Measurements from ENCODE around the gene FAM149A. TPM values are rescaled to one million over a fixed set of nuclear protein-coding genes. Genes with fewer than 3 reads are reported as not detected.

The FAM149A gene
- 5.2 and 8.9 TPM in 2 replicates for total RNA-seq (2012; rRNA removed)

DNA sequence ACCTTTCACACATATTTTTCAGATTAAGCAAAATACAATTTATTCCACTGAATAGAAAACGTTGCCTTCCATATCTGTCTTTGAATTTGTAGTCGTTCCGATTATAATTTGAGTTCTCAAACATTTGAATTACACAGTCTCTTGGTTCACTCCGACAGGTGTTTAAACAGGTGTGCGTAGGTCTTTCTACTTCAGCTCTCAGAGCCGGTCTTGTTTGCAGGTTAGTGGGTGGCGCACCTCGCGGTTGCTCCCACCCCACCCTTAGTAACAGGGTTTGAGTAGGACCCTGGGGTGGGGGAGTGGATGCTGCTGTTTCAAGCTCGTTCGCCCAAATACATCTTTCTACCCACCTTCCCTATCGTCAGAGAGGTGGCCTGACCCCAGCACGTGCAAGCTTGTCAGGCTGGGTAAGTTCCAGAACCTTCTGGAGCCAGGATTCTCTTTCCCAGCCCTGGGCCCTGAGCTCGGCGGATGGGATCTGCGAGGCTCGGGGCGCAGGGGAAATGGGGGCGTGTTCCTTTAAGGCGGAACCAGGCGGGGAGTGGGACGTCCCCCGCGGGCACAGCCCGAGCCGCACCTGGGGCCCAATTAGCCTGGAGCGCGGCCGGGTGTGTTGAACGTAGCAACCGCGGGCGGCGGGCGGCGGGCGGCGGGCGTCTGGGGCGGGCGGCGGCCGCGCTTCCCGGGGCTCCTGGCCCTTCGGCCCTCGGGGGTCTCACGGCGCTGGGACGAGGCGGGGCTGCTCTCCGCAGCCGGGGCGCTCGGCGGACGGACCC, at the start of gene FAM149A:
Gene FAM149A (plus strand): TSS at position 591 of the 776 bp plus-strand sequence.
- Histone ChIP-seq H3K36me3 (ENCODE audit: insufficient read depth, low read length) (no peaks in the 10 kb centered on the region), H3K9ac (ENCODE audit: low read depth, low read length) (no peak within 1 kb of the TSS), H3K27me3 (ENCODE audit: control insufficient read depth, insufficient read depth, low read length) (peaks cover 66% of the 10 kb centered on the region), H3K4me2 (ENCODE audit: low read length) (peak within 1 kb of the TSS; percentile 77), H3K4me1 (ENCODE audit: control insufficient read depth, insufficient read depth, low read length) (peaks cover 9% of the 10 kb centered on the region), H3K9me3 (replicated peaks; ENCODE audit: low read length) (no peaks in the 10 kb centered on the region), H3K4me3 (ENCODE audit: low read length) (peak within 1 kb of the TSS; percentile 61)

GRCh38 chr4:186058253-186058979, 46.1 kb upstream of the FAM149A start:
- no peaks in the 10 kb centered on the region for H3K4me1 ChIP-seq (ENCODE audit: control insufficient read depth, insufficient read depth, low read length)
- no peaks in the 10 kb centered on the region for H3K9me3 ChIP-seq (replicated peaks; ENCODE audit: low read length)
- H3K9ac ChIP-seq (ENCODE audit: low read depth, low read length), result no peak overlapping the region
- H3K4me2 ChIP-seq (ENCODE audit: low read length), result no peak overlapping the region
- peaks cover 2% of the 10 kb centered on the region for H3K27me3 ChIP-seq (ENCODE audit: control insufficient read depth, insufficient read depth, low read length)
- no peak overlapping the region for H3K4me3 ChIP-seq (ENCODE audit: low read length)
- H3K36me3 ChIP-seq (ENCODE audit: insufficient read depth, low read length), result no peaks in the 10 kb centered on the region

GRCh38 chr4:186058980-186059316, 45.6 kb upstream of the FAM149A start:
- Histone ChIP-seq H3K4me3 (ENCODE audit: low read length) (no peak overlapping the region), H3K4me2 (ENCODE audit: low read length) (no peak overlapping the region), H3K9me3 (replicated peaks; ENCODE audit: low read length) (no peaks in the 10 kb centered on the region), H3K9ac (ENCODE audit: low read depth, low read length) (no peak overlapping the region), H3K27me3 (ENCODE audit: control insufficient read depth, insufficient read depth, low read length) (peaks cover 2% of the 10 kb centered on the region), H3K36me3 (ENCODE audit: insufficient read depth, low read length) (no peaks in the 10 kb centered on the region), H3K4me1 (ENCODE audit: control insufficient read depth, insufficient read depth, low read length) (no peaks in the 10 kb centered on the region)

GRCh38 chr4:186061921-186062320, 42.6 kb upstream of the FAM149A start:
- Histone ChIP-seq H3K4me1 (ENCODE audit: control insufficient read depth, insufficient read depth, low read length) (no peaks in the 10 kb centered on the region), H3K36me3 (ENCODE audit: insufficient read depth, low read length) (no peaks in the 10 kb centered on the region), H3K27me3 (ENCODE audit: control insufficient read depth, insufficient read depth, low read length) (peaks cover 2% of the 10 kb centered on the region), H3K9ac (ENCODE audit: low read depth, low read length) (no peak overlapping the region), H3K9me3 (replicated peaks; ENCODE audit: low read length) (no peaks in the 10 kb centered on the region), H3K4me3 (ENCODE audit: low read length) (no peak overlapping the region), H3K4me2 (ENCODE audit: low read length) (no peak overlapping the region)

GRCh38 chr4:186067757-186068385, 36.6 kb upstream of the FAM149A start:
- peak overlapping the region; percentile 89 for H3K4me2 ChIP-seq (ENCODE audit: low read length)
- H3K36me3 ChIP-seq (ENCODE audit: insufficient read depth, low read length), result no peaks in the 10 kb centered on the region
- H3K9ac ChIP-seq (ENCODE audit: low read depth, low read length), result peak overlapping the region; percentile 55
- no peaks in the 10 kb centered on the region for H3K27me3 ChIP-seq (ENCODE audit: control insufficient read depth, insufficient read depth, low read length)
- peaks cover 5% of the 10 kb centered on the region for H3K4me1 ChIP-seq (ENCODE audit: control insufficient read depth, insufficient read depth, low read length)
- H3K9me3 ChIP-seq (replicated peaks; ENCODE audit: low read length), result no peaks in the 10 kb centered on the region
- peak overlapping the region; percentile 73 for H3K4me3 ChIP-seq (ENCODE audit: low read length)

DNA sequence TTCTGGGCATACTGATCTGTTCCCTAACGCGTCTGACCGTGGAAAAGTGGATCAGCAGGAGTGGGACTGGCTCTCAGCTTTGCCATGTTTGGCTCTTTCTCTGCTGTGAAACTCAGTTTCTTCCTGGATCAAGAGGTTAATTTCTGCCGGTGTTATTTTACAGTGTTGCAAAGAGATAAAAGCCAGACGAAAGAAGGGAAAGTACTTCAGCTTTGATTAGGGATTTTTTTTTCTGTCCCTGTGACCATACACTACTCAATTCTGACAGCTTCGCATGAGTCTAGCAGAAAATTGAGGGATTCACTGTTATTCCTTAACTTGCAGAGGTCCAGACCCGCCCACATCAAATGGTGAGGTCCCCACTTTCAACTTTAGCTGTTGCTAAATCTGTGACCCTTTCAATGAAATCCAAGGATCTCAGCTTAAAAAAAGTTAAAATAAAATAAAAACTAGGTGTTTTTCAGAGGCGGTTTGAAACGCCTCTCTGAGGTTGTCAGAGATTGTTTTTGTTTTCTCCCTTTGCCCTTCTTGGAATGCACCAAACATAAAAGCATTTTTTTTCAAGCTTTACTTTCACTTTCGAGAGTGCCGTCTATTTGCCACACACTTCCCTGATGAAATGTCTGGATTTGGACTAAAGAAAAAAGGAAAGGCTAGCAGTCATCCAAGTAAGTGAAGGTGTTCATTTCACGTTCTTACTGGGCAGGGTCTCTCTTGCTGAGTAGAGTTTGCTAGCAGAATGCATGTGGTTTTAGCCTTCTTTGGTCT, 35.7 kb upstream of the FAM149A start, which contains the start of gene TLR3:
Gene TLR3 (plus strand): TSS at position 576 of the 768 bp plus-strand sequence. CDS start 7,464 bp downstream, outside the sequence.
- Histone ChIP-seq H3K4me3 (ENCODE audit: low read length) (peak within 1 kb of the TSS; percentile 73), H3K36me3 (ENCODE audit: insufficient read depth, low read length) (no peaks in the 10 kb centered on the region), H3K4me2 (ENCODE audit: low read length) (peak within 1 kb of the TSS; percentile 89), H3K27me3 (ENCODE audit: control insufficient read depth, insufficient read depth, low read length) (no peaks in the 10 kb centered on the region), H3K9ac (ENCODE audit: low read depth, low read length) (peak within 1 kb of the TSS; percentile 55), H3K9me3 (replicated peaks; ENCODE audit: low read length) (no peaks in the 10 kb centered on the region), H3K4me1 (ENCODE audit: control insufficient read depth, insufficient read depth, low read length) (peaks cover 5% of the 10 kb centered on the region)

- Histone ChIP-seq H3K4me1 (ENCODE audit: control insufficient read depth, insufficient read depth, low read length) (peaks cover 5% of the 10 kb centered on the region), H3K4me3 (ENCODE audit: low read length) (peak overlapping the region; percentile 73), H3K27me3 (ENCODE audit: control insufficient read depth, insufficient read depth, low read length) (no peaks in the 10 kb centered on the region), H3K9ac (ENCODE audit: low read depth, low read length) (no peak overlapping the region), H3K36me3 (ENCODE audit: insufficient read depth, low read length) (no peaks in the 10 kb centered on the region), H3K4me2 (ENCODE audit: low read length) (peak overlapping the region; percentile 89), H3K9me3 (replicated peaks; ENCODE audit: low read length) (no peaks in the 10 kb centered on the region)
Observed at GRCh38 chr4:186069729-186070128, 34.8 kb upstream of the FAM149A start.

- H3K4me2 ChIP-seq (ENCODE audit: low read length), result no peak overlapping the region
- no peak overlapping the region for H3K9ac ChIP-seq (ENCODE audit: low read depth, low read length)
- H3K9me3 ChIP-seq (replicated peaks; ENCODE audit: low read length), result no peaks in the 10 kb centered on the region
- peaks cover 5% of the 10 kb centered on the region for H3K4me1 ChIP-seq (ENCODE audit: control insufficient read depth, insufficient read depth, low read length)
- H3K4me3 ChIP-seq (ENCODE audit: low read length), result no peak overlapping the region
- no peaks in the 10 kb centered on the region for H3K27me3 ChIP-seq (ENCODE audit: control insufficient read depth, insufficient read depth, low read length)
- no peaks in the 10 kb centered on the region for H3K36me3 ChIP-seq (ENCODE audit: insufficient read depth, low read length)
Observed at GRCh38 chr4:186072516-186072915, 32.0 kb upstream of the FAM149A start.

GRCh38 chr4:186074189-186074588, 30.3 kb upstream of the FAM149A start:
- Histone ChIP-seq H3K9me3 (replicated peaks; ENCODE audit: low read length) (no peaks in the 10 kb centered on the region), H3K27me3 (ENCODE audit: control insufficient read depth, insufficient read depth, low read length) (peaks cover 3% of the 10 kb centered on the region), H3K4me3 (ENCODE audit: low read length) (no peak overlapping the region), H3K9ac (ENCODE audit: low read depth, low read length) (no peak overlapping the region), H3K36me3 (ENCODE audit: insufficient read depth, low read length) (no peaks in the 10 kb centered on the region), H3K4me1 (ENCODE audit: control insufficient read depth, insufficient read depth, low read length) (no peaks in the 10 kb centered on the region), H3K4me2 (ENCODE audit: low read length) (no peak overlapping the region)

- H3K27me3 ChIP-seq (ENCODE audit: control insufficient read depth, insufficient read depth, low read length), result peaks cover 5% of the 10 kb centered on the region
- H3K9me3 ChIP-seq (replicated peaks; ENCODE audit: low read length), result no peaks in the 10 kb centered on the region
- no peak overlapping the region for H3K9ac ChIP-seq (ENCODE audit: low read depth, low read length)
- no peak overlapping the region for H3K4me3 ChIP-seq (ENCODE audit: low read length)
- H3K36me3 ChIP-seq (ENCODE audit: insufficient read depth, low read length), result no peaks in the 10 kb centered on the region
- H3K4me1 ChIP-seq (ENCODE audit: control insufficient read depth, insufficient read depth, low read length), result no peaks in the 10 kb centered on the region
- no peak overlapping the region for H3K4me2 ChIP-seq (ENCODE audit: low read length)
Observed at GRCh38 chr4:186078981-186079638, 25.4 kb upstream of the FAM149A start.
